CD4-positive, alpha-beta T cell treated with Interleukin-17A for 4 hours (primary cell): ENCODE measurements around the gene TMEM222.
A peak's percentile ranks its signal among the peaks of the same experiment; 100 is the strongest.
"Not testable (repeated sequence)": the region's sequence is repeated elsewhere in the genome, so short reads cannot be mapped to it uniquely, and the experiment has no call there.

Experiments used
- DNase-seq: peaks from one replicate; pipeline ENCODE4 v3.0.0-alpha.2; 2020; ENCODE audit warnings: mixed read lengths

The TMEM222 gene

GRCh38 chr1:27321813-27322568 is at the start of gene TMEM222:
Gene TMEM222 (plus strand): TSS chr1:27322163. CDS start chr1:27322198, 35 bp downstream.
- DNase-seq: peak; percentile 97

DNA sequence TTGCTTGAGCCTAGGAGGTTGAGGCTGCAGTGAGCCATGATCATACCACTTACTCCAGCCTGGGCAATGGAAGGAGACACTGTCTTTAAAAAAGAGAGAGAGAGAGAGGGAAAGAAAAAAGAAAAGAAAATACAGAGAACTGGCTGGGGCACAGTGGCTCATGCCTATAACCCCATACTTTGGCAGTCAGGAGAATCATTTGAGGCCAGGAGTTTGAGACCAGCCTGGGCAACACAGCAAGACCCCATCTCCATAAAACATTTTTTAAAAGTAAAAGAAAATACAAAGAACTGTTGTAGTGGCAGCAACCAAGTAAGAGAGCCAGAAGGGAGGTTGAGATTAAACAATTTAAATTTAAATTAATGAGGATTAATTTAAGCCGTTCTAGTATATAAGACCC is 47.8 kb upstream of the TMEM222 start:
- DNase-seq: no peak

- DNase-seq: no peak
These were observed 46.3 kb upstream of the TMEM222 start for GRCh38 chr1:27275696-27276095.

- DNase-seq: peak; percentile 95
These were observed 37.3 kb upstream of the TMEM222 start for GRCh38 chr1:27284425-27285273.

- no peak for DNase-seq
These were observed 36.7 kb upstream of the TMEM222 start for GRCh38 chr1:27285274-27285660.

- DNase-seq: not testable (repeated sequence)
These were observed 36.1 kb upstream of the TMEM222 start for GRCh38 chr1:27285821-27286220.

GRCh38 chr1:27289125-27289524 is 32.8 kb upstream of the TMEM222 start:
- DNase-seq: not testable (repeated sequence)

GRCh38 chr1:27290581-27290980 is 31.4 kb upstream of the TMEM222 start:
- no peak for DNase-seq

GRCh38 chr1:27292106-27292505 is 29.9 kb upstream of the TMEM222 start:
- DNase-seq: no peak

DNA sequence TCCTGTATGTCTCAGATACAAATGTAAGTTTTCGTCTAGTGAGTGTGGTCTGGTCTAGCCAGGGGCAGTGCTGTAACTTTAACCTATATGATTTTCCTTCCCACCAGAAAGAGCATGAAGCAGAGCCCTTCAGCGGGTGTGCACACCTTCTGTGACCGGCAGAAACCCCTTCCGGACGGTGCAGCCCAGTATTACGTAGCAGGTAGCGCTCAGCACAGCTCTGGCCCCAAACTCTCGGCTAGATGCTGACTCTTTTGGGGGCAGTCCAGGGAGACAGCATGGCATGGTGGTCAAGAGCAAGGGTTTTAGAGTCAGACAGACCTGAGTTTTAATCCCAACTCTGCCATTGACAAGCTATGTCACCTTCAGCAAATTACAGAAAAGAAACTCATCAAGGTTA is 28.0 kb upstream of the TMEM222 start:
- no peak for DNase-seq

GRCh38 chr1:27296773-27297291 is 25.1 kb upstream of the TMEM222 start:
- DNase-seq: peak; percentile 82

GRCh38 chr1:27297903-27298302 is 24.1 kb upstream of the TMEM222 start:
- no peak for DNase-seq

DNA sequence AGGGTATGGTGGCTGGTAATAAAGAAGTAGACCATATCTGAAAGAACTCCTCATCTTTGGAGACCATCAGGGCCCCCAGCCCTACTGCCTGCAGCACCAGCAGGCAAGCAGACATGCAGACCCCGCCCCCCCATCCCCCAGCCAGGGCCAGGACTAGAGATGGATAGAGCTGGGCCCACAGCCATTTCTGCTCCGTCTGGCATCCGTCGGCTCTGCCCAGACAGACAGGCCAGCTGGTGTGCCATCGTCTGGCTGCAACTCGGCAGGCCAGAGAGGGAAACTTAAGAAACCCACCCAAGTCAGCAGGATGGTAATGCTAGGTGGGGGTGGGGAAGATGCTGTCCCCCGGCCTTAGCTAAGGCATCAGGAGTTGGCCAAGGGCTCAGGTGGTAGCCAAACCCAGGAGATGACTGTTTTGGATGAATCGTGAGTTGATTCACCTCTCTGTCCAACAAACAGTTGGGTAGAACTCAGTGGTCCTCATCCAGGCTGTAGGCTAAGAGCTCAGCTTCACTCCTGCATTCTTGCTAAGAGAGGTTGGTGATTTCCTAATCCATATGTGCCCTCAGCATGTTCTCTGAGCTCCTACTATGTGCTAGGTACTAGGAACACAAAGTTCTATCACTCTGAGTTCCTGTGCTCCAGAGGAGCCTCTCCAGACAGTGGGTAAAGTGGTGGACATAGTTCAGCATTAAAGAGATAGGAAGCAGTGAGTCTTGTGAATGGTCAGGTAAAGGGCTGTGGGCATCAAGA is 23.2 kb upstream of the TMEM222 start:
- DNase-seq: no peak

GRCh38 chr1:27299385-27300271 is 22.3 kb upstream of the TMEM222 start:
- DNase-seq: no peak

DNA sequence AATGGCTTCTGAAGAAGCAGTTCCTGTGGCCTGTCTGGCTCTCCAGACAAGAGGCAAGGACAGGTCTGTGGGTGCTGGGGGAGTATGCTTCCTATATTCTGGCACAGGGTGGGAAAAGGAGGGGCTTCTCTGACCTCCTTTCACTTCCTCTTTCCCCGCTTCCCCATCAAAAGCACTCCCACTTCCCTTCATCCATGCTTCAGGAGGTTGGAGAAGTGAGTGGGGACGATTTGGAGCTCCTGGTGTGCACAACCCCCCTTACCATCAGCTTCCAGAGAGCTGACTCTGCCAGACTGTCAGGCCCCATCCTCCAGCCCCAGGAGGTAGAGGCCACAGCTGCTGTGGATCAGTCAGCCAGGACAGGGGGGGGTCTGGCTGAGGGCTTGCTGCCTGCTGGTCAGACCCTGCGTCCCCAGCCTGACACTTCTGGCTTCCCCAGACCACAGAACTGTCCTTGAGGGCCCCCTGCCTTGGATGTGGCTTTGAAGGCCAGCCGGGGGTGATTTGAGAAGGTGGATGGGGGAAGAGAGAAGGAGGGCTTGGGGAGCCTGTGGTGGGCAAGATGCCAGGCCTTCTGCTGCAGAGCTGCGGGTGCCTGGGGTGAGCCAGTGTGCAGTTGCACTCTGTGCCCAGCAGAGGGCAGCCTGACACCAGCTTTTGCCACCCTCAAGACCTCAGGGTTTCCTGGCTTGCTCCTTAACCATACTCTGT is 21.5 kb upstream of the TMEM222 start:
- DNase-seq: peak; percentile 84

GRCh38 chr1:27301052-27301422 is 20.9 kb upstream of the TMEM222 start:
- no peak for DNase-seq

- no peak for DNase-seq
These were observed 20.3 kb upstream of the TMEM222 start for GRCh38 chr1:27301582-27302199.

DNA sequence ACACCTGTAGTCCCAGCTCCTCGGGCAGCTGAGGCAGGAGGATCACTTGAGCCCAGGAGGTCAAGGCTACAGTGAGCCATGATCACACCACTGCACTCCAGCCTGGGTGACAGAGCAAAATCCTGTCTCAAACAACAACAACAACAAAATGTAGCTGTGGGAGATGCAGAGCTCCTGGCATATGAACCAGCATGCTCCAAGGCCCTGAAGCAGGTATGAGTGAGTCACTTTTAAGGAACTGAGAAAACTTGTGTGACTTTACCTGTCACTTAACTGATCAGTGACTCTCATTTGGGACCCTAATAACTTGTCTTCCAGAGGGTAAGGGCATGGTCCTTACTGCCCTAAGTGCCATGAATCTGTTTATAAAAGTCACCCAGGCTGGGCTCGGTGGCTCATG is 19.4 kb upstream of the TMEM222 start:
- DNase-seq: no peak

- no peak for DNase-seq
These were observed 18.5 kb upstream of the TMEM222 start for GRCh38 chr1:27303509-27303908.

- DNase-seq: no peak
These were observed 15.9 kb upstream of the TMEM222 start for GRCh38 chr1:27306071-27306470.
